Stimulated activated CD8-positive, alpha-beta memory T cell treated with anti-CD3 and anti-CD28 coated beads, Interleukin-4, amount 100 ng/mL, for 48 hours (primary cell): ENCODE data around the gene PDSS2.

ENCODE experiments used
- DNase-seq: peaks from one replicate; pipeline ENCODE4 v3.0.0-alpha.2; 2020

PDSS2 gene

DNA sequence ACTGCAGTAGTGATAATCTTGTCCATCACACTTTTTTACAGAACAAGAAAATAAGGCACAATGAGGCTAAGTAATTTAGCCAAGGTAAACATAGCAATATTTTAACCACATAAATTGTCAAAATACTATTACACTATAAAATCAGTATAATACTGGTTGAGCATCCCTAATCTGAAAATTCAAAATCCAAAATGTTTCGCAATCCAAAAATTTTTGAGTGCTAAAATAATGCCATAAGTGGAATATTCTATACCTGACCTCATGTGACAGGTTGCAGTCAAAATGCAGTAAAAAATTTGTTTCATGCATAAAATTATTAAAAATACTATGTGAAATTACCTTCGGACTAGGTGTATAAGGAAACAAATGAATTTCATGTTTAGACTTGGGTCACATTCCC is 101.5 kb downstream of the PDSS2 start:
- DNase-seq: no peak

DNA sequence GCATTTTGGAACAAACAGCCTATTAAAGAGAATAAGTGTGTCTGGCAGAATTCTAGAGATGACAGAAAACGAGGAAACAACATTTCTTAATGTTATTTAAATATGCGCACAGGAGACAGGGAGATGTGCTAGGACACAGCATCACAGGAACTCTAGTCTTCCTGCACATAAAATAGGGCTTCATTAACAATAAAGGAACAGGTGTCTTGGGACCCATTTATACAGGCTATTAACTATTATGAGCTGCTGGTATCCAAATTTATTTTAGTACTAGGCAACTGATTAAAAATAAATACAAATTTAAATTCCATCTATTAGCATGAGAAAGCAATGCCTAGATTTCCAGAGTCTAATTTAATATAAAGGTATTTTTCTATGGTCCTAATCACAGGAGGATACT is 102.3 kb downstream of the PDSS2 start:
- no peak for DNase-seq

DNA sequence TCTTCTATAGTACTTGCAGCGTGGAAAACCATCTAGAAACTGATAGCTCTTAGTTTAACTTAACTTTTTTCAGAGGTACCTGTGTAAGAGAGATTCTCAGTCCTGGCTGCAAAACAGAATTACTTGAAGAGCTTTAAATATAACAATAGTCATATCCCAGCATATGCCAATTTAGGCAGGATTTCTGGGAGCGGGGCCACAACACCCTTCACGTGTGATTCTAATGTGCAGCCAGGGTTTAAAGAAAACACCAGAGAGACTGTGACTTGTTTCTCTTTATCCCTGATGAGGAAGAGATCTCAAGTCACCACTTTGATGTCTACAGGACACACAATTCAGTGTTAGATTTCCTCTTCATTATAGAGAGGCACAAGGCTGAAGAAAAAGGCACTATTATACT is 103.7 kb downstream of the PDSS2 start:
- no peak for DNase-seq

DNA sequence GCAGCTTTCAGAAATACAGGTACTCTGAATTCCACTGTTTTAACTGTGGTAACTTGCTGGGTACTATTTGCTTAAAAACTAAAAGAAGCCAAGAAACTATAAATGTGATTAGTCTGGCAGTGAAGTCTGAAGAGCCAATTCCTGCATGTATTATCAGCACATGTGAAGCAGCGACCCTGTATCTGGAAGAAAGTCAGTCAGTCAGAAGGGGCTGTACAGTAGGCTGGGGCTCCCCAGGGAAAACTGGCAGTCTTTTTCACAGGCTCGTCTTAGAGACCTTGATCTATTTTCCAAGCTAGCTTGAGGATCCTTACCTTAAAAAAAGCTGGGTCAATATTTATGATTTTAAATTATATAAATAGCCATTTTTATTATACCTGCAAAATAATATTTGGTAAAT is 104.9 kb downstream of the PDSS2 start:
- no peak for DNase-seq

DNA sequence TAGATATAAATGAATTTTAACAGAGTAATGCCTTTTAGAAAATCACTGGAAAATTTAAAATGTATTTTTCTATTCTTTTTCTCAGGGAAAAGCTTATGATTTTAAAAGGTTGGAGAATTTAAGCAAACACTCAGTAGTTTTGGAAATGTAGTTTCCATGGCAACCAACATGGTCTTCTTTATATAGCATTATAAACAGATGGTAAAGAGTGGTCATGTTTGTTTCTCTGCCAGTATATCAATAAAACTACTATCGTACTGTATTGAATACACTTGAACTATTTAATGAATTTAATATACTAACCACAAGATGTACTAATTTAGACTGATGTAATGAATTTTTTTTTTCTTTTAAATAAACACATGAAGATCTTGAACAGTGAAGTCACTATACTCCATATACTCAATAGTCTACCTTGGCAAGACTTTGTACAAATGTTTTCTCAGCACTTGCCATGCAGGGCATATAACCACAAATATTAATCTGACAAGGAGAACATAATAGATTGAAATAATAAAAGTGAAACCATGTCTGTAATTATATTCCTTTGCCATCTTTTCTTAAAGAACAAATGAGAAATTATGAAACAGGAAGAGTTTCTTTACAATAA is 105.5 kb downstream of the PDSS2 start:
- DNase-seq: no peak

DNA sequence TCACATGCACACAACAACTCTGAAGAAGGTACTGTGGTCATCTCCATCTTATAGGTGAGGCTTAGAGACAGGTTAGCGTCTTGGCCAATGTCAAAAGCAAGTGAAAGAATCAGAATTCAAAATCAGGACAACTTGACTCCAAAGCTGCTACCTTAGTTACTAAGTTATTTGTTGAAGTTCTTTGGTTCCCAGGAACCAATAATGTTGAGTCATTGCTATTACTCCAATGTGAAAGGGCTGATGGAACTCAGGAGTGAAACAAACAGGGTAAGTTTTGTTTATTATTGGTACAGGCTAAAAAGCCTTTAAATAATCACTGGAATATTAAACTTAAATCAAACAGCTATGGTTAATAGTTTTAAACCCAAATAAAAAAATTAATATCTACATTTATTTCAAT is 111.1 kb downstream of the PDSS2 start:
- DNase-seq: no peak

DNA sequence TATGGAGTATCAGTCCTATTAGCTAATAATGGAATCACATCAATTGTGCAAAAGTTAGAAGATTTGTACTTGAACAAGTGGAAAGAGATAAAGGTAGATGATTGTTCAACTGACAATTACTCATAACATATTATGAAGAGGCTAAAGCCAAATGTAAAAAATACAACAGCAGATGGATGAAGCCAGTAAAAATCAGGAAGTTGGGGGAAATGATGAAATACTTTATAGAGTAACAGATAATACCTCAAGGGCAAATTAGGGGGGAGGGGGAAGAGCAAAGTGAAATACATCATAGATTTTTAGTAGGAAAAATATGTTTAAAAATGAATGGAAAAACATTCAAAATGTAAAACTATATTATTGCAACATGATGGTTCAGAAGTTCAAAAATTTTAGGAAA is 114.0 kb downstream of the PDSS2 start:
- DNase-seq: no peak

DNA sequence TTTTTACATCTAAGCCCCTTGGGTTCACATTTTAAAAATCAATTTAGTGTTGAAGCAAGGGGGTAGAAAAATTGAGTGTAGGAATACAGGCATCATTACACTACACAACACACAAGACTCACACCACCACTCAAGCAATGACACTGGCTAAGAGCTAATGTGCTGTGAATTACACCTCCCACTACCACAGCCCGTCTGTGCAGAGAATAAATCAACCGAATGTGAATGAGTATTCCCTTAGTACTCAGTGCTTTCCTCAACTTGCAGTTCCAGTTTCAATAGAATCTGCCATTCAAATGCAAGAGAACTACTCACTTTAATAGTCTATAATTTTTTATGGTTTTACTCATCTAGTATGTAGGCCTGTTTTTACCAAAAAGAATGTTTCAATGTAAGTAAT is 114.4 kb downstream of the PDSS2 start:
- no peak for DNase-seq

DNA sequence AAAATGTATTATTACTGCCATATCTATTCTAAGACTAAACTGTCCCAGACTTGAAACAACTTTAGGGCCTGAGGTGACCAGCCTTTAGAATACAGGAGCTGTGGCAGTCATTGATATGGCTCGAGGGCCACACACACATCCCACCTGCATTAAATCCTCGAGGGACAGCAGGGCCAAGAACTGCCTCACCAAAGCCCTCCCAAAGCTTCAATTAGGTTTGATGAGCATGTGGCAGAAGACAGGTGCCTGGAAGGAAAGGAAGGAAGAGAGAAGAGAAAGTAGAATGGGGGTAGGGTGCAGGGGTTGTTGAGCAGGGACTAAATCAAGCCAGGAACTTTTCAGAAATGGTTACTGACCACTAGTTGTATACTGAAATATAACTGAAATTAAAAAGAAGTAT is 115.0 kb downstream of the PDSS2 start:
- no peak for DNase-seq

DNA sequence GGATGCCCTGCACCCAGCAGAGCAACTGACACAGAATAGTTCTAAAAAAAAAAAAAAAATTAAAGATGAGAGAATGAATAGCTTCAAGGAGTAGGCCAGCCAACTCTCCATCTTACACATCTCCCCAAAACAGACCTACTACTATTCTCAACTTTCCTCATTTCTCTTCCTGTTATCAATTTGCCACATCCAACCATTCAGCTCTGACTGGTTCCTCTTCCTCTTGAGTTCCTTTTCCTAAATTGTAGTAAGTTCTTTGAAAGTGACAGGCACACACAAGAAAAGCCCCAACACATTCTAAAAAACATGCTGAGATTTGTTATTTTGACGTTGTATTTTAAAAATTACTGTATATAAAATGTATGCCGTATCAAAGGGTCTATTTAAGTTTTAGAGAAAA is 117.2 kb downstream of the PDSS2 start:
- DNase-seq: no peak

DNA sequence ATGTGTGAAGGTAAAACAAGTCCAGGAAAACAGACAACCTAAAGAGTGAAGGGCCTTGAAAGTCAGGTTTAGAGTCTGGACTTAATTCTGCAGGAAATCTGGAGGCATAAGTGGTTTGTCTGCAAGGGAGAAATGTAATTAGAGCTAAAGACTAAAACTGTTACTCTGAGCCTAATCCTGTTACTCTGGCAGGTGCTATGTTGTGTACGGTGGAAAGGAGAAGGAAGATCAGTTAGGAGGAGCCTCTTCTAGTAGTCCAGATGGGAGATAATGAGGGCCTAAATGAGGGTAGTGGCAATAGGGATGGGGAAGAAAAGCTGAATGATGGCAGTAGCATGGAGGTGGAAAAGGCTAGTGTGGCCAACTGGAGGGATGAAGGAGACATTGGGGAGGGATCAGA is 118.5 kb downstream of the PDSS2 start:
- DNase-seq: no peak

DNA sequence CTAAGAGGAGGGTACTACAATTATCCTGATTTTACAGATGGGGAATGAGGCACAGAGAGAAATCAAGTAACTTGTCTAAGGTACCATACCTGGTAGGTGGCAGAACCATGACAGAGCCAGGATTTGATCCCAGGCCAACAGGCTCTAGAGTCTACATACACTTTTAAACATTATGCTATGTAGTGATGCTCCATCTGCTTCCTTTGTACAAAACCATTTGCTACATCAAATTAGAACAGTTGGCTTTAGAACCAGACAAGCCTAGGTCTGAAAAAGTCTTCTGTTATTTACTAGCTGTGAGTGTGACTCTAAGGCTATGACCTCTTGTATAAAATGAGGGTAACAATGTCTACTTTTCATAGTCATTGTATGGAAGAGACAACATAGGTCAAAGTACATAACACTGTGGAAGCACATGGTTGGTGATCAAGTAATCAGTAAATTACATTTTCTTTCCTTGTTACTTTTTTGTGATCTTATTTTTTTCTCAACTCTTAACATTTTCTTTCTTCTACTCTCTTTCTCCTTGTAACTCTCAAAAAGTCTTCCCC is 122.1 kb downstream of the PDSS2 start:
- no peak for DNase-seq

DNA sequence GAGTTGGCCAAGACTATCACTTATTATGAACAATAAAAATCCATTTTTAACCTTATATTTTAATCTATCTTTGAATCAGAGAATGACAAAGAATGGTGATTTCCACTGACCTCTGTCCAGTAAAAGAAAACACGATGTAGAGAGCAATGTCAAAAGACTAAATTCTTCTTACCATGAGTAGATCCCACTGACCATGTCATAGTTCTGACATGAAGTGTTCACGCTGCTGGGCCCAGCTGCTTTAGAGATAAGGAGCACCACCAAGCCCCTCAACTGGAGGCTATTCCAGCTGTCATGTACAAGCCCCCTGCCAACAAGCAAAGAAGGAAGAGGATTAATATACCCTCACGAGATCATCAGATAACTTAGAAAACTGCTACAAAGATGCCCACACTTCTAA is 125.3 kb downstream of the PDSS2 start:
- no peak for DNase-seq

DNA sequence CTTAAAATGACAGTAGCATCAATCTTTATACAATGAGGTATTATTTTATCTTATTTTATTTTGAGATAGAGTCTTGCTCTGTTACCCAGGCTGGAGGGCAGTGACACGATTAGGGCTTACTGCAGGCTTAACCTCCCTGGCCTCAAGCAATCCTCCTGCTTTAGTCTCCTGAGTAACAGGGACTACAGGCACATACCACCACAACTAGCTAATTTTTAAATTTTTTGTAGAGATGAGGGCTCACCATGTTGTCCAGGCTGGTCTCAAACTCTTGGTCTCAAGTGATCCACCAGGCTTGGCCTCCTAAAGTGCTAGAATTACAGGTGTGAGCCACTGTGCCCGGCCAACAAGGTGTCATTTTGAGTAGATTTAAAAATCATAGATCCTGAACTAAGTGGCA is 125.9 kb downstream of the PDSS2 start:
- no peak for DNase-seq

DNA sequence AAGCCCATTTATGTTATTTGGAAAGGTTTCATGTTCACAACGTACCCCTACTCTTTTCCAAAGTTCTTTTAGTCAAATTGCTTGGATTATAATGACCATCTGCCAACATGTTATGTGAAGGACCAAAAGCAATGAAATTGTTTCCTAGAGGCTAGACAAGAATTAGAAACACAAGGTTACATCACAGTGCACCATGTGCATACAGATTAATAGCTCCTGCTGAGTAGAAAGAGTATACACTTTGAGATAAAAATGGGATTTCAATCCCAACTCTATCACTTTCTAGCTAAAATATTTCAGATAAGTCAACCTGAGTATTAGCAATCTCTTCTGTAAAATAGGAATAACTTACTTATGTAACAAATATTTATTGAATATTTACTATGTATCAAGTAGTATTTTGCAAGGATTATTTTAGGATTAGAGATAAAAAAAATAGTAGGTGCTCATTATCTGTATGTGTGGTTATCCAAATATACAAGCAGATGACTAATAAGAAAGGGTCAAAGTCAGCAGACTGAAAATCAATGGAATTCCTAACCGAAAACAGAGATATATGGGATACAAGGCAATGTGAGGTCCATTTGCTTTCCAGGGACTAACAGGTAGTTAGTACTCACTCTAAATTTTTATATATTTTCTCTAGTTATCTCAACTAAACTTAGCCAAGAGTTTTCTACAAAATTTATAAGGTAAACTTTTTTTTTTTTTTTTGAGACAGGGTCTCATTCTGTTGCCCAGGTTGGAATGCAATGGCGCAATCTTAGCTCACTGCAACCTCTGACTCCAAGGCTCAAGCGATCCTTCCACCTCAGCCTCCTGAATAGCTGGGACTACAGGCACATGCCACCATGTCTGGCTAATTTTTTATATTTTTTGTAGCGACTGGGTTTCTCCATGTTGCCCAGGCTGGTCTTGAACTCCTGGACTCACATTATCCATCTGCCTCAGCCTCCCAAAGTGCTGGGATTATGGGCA is 127.7 kb downstream of the PDSS2 start:
- DNase-seq: no peak

DNA sequence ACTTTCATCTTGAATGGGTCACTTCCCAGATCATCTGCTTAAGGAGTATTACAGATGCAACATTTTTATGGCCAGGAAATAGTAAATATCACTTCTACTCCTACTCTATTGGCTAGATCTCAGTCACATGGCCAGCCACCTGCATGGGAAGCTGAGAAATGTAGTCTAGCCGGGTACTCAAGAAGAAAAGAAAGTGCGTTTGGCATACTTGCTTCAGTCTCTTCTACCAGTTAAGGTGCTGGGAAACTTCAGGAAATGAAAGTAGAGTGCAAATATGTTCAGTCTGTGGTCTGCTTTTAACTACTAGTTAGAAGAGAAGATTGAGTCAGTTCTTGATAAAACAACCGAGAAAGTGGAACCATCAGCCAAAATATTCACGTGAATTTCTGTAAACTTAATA is 129.2 kb downstream of the PDSS2 start:
- no peak for DNase-seq

DNA sequence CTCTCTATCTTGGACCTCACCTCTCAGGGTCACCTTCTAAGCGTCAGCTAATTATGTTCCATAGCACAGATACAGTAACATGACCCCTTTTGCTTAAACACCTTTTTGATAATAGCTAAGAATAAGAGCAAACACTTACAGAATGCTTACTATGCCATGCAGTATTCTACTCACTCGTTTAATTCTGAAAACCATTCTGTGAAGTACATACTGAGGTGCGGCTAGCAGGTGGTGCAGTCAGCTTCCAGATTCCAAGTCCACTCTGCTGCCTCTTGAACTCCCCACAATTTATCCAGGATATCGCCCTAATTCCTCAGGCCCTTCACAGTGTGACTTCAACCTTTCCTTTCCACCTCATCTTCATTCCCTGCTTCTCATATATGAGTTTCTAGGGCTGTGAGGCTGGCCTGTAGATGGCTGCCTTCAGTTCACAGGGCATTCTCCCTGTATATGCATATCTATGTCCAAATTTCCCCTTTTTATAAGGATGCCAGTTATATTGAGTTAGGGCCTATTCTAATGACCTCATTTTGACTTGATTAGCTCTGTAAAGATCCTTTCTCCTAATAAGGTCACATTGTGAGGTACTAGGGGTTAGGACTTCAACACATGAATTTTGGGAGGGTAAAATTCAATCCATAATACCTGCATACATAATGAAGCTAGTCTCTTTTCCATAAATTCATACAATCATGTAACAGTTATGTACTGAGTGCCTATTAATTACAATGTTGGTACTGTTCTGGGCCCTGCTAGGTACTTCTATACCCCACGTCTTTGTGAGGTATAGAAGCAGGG is 130.1 kb downstream of the PDSS2 start:
- DNase-seq: no peak

DNA sequence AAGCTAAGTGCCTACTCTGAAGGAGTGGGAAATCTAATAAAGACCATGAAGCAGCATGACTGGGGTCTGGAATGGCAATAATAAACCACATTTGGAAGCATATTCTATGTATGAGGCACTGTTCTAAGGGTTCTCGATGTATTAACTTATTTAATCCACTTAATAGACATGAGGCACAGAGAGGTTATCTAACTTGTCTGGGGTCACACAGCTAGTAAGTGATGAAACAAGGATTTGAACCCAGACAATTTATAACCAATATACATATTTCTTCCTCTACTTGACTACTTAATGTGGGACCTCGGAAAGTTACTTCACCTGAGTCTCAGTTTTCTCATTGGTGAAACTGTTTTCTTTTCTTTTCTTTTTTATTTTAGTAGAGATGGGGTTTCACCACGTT is 131.3 kb downstream of the PDSS2 start:
- DNase-seq: no peak

DNA sequence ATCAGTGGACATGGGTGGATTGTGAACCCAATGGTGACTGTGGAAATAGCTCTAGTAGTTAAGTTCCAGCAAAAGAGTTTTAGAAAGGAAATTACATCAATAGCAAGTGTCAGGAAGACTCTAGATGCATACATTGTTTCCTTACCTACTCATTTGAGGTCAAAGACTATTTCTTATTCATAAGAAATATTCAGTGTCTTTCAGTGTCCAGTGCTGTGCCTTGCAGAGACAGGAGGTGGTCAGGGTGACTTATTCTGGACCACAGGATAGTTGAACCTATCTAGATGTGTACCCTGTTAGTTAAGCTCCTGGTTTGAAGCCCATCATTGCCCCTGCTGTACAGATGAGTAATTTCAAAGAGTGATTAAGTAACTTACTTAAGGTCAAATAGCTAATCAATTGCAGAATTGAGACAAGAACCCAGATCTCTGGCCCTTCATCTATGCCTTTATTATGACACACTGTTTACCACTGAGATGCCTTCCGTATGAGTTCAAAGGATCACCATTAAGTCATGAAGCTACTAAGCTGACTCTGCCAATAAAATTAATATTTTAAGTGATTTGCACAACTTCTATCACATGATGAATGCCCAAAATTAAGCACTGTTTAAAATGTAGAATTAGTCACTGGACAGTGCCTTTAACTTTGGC is 136.1 kb downstream of the PDSS2 start:
- no peak for DNase-seq

DNA sequence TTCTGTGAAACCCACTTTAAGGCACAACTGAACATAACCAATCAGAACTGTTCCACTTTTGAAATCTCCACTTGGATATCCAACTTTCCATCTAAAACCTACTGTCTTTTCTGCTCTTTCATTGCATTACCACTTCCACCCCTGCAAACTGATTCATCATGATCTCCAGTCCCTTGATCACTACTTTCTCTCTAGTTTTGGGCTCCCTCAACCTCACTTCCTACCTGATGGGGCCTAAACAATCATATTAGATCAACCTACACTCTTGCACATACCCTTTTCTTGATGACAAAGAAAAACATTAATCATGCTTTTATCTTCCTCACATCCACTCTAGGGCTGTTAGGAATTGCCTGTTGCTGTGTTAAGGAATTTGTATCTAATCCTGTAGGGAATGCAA is 137.6 kb downstream of the PDSS2 start:
- no peak for DNase-seq

DNA sequence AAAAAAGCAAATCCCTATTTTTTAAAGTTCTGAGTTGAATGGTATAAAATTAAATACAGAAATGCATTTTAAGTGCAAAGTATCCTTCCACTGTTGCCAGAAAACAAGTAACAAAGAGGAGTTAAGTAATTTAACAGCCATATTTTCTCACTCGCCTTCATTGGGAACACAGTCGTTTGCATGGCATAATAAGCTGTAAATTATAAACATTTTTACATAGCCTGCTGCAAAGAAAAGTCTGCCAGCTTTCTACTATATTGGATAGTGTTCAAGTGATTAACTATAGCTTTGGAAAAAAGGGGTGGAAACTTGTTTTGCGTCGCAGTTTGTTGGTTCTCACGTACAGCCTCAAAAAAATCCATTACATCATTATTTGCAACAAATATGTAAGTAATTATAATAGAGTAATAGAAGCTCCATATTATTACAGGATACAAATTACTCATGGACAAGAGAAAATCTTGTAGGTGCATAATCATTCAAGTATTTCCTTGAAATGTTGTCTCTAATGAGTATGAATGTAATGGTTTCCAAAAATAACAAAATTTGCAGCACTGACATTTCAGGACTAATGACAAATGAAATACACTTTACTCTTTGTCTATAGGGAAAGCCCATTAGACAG is 139.3 kb downstream of the PDSS2 start:
- no peak for DNase-seq

DNA sequence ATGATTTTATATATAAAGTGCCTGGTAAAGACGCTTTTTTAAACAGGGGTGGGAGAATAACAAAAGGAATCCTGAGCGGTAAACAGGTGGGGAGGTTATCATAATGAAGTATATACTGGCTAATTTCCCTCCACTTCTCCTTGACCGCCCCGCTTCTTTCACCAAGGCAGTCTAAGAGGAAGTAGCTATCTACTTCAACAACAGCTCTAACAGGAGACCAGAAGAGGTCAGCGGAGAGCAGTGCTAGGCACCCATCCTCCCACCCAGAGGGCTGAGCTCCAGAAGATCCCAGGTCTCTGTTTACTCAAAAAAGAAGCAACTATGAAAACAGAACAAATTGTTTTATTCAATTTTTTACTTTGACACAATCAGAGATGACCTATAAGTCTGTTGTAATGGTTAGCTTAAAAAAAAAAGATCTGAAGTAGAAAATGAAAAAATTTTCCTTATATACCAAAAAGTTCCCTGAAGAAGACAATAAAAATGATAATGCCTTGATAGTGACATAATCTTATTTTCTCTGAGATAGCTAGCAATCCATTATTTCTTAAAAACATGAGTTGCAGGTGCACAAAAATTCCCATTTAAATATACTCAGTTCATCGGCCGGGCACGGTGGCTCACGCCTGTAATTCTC is 141.1 kb downstream of the PDSS2 start:
- DNase-seq: peak; percentile 59
